ENCODE results near the gene PLCB1.

PLCB1 gene

DNA sequence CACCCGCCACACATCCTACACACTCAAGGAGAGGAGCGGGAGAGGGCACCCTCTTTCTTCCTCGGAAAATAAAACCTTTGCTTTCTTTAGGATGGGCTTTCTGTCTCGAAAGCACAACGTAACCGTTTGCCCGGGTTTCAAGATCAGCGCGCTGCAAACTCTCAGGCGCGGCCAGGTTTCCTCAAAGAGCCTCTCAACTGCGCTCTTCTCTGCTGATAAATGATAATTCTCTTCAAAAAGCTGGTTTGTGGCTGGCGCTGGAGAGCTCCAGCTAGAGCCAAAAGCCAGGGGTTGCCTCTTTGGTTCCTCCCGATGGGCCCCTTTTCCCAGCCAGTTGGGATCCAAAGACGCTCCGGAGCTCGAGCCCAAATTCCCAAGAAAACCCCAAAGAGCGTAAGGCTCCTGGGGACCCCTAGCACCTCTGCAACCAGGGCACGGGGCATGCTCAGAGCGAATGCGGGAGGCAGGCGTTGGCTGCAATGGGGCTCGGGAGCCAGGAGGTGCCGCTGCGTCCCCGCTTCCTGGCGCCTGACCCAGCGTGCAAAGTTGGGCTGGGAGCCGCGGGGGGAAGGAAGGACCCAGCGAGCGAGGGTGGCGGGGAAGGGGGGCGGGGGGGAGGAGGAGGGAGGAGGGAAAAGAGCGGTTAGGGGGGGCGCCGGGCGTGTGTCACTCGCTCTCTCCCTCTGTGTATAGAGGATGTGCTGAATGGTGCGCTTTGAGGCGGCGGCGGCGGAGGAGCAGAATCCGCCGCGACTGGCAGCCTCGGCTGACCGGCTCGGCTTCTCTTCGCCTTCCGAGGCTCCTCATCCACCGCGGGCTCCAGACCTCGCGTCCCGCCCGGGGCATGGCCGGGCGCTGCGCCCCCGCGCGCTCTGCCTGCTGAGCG, at the start of gene PLCB1:
Gene PLCB1 (plus strand): TSS at position 669 of the 886 bp plus-strand sequence. CDS start 386 bp downstream, outside the sequence.
- TF ChIP-seq, protein P1, sequence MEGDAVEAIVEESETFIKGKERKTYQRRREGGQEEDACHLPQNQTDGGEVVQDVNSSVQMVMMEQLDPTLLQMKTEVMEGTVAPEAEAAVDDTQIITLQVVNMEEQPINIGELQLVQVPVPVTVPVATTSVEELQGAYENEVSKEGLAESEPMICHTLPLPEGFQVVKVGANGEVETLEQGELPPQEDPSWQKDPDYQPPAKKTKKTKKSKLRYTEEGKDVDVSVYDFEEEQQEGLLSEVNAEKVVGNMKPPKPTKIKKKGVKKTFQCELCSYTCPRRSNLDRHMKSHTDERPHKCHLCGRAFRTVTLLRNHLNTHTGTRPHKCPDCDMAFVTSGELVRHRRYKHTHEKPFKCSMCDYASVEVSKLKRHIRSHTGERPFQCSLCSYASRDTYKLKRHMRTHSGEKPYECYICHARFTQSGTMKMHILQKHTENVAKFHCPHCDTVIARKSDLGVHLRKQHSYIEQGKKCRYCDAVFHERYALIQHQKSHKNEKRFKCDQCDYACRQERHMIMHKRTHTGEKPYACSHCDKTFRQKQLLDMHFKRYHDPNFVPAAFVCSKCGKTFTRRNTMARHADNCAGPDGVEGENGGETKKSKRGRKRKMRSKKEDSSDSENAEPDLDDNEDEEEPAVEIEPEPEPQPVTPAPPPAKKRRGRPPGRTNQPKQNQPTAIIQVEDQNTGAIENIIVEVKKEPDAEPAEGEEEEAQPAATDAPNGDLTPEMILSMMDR (IDR thresholded peaks at IDR 0.05; ENCODE audit: extremely low read depth, missing control alignments), result peak; percentile 91
- peak; percentile 90 for DNase-seq (ENCODE audit: low spot score)

- no peak for DNase-seq (ENCODE audit: low spot score)
- TF ChIP-seq, protein P1 (IDR thresholded peaks at IDR 0.05; ENCODE audit: extremely low read depth, missing control alignments), result no peak
Observed at GRCh38 chr20:8082989-8083388, 49.1 kb upstream of the PLCB1 start.

GRCh38 chr20:8089668-8090067, 42.4 kb upstream of the PLCB1 start:
- TF ChIP-seq, protein P1 (IDR thresholded peaks at IDR 0.05; ENCODE audit: extremely low read depth, missing control alignments), result no peak
- no peak for DNase-seq (ENCODE audit: low spot score)

- no peak for DNase-seq (ENCODE audit: low spot score)
- TF ChIP-seq, protein P1 (IDR thresholded peaks at IDR 0.05; ENCODE audit: extremely low read depth, missing control alignments), result no peak
Observed at GRCh38 chr20:8094415-8094818, 37.6 kb upstream of the PLCB1 start.

DNA sequence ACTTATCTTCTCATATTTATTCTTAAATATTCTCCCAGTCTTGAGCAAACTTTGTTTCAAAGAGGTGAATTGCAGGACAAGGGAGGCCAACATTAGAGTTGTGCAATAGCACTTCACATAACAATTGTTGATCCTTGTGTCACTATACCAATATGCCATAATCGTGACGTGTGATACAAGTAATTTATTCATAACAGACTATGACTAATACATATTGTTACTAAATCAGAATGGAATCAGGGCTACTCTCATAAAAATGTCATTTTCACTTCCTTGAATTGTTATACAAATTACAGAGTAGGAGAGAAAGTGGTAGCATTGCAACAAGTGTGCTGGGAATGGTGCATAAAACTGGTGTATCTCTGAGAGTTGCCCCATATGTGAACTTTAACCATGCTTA, 37.2 kb upstream of the PLCB1 start:
- TF ChIP-seq, protein P1 (IDR thresholded peaks at IDR 0.05; ENCODE audit: extremely low read depth, missing control alignments), result no peak
- no peak for DNase-seq (ENCODE audit: low spot score)

DNA sequence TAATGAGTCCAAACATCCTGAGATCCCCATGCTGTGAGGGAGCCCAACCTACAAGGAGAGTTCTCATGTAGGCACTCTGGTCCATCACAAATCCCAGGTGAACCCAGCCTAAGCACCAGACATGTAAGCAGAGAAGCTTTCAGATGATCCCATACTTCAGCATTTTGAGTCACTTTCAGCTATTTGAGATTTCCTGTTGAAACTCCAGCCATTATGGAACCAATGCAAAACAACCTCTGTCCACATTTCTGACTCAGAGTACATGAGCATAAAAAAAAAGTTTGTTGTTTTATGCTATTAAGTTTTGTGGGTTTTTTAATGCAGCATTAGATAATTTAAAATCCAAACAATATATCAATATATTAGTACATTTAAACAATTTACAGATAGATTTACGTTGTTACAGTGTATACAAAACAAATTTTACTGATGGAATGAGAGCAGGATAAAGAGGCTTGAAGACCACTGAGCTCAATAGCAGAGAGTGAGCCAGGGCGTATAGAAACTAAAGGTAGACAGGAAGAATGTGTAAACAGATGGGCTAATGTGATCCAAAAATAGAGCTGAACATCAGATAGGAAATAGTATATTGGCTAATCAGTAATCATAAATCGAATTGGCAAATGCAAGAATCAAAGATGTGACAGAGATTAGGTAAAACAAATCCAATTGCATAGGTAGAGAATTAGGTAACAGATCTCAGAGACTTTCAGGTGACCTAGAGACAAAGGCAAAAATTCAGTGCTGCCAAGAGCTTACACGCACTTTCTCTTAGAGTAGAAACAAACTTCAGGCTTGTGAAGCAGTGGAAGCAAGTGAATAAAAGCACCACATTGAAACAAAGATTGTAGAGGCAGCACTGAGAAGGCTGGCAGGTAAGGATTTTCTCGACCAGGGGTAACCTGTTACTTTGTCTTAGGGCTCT, 36.2 kb upstream of the PLCB1 start:
- TF ChIP-seq, protein P1 (IDR thresholded peaks at IDR 0.05; ENCODE audit: extremely low read depth, missing control alignments), result no peak

GRCh38 chr20:8097307-8097706, 34.8 kb upstream of the PLCB1 start:
- TF ChIP-seq, protein P1 (IDR thresholded peaks at IDR 0.05; ENCODE audit: extremely low read depth, missing control alignments), result no peak
- no peak for DNase-seq (ENCODE audit: low spot score)

More for the DNA sequence above, 36.2 kb upstream of the PLCB1 start:
- no peak for DNase-seq (ENCODE audit: low spot score)

Measured in GM20000 (cell line).